ENCODE results near the gene DNAAF8.

The DNAAF8 gene

DNA sequence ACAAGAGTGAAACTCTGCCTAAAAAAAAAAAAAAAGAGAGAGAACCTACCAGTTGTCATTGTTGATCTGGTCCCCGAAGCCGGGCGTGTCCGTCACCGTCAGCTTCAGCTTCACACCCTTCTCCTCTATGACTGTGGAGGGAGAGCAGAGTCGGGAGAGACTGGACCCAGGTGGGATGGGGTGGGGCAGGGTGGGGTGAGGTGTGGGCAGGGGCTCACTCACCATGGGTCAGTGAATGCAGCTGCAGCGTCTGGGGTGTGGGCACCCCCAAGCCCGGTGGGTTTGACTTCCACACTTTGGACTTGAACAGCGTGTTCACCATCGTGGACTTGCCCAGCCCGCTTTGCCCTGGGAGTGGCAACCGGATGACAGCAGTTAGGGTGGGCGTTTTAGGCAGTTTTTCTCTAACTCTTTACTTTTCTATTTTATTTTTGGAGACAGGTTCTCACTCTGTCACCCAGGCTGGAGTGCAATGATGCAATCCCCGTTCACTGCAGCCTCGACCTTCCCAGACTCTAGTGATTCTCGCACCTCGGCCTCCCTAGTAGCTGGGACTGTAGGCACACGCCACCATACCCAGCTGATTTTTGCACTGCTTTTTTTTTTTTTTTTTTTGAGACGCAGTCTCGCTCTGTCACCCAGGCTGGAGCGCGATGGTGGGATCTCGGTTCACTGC lies 51.6 kb downstream of the DNAAF8 start:
- no peak for DNase-seq

DNA sequence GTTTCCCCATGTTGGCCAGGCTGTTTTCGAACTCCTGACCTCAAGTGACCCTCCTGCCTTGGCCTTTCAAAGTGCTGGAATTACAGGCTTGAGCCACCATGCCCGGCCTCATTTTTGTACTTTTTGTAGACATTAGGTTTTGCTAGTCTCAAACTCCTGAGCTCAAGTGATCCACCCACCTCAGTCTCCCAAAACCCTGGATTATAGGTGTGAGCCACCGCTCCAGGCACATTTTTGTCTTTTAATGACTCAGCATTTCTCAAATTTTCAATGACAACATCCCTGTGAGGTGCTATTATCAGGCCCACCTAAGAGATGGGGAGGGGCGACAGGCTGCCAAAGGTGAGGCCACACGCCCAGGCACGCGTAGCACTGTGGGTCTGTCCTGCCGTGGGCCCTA lies 52.7 kb downstream of the DNAAF8 start:
- DNase-seq: no peak

DNA sequence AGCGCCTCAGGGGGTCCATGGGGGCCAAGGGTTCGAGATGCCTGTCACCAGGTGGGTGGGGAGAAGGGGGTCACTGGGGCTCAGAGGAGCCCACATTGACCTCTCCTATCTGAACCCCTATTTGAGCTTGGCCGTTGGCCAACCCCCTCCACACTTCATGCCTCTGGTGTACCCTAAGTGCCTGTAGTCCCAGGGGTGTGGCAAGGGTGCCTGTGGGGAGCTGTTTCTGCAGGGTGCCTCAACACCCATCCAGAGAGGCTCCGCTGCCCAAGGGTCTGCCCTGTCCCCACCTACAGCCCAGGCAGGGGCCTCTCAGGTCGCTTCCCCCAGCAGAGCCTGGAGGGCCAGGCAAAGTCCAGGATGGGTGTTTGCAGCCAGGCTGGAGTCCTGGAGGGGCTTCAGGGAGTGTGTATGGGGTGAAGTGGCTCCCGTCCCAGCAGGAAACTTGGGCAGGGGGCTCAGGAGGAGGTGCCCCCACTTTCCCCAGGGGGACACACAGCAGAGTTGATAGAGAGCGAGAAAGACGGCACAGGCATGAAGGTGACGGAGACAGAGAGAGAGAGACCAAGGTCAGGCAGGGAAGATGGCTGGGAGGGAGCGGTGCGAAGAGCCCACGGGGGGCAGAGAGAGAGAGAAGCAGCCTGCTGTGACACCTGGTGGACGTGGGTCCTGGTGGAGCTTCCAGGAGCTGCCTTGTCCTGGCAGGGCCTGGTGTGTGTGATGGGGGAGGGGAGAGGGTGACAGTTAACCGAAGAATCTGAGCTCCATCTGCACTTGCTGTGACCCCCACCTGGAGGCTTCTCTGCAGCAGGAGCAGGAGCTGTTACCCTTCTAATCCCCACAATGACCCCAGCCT lies 53.5 kb downstream of the DNAAF8 start, which contains the start of gene SEPTIN12:
Gene SEPTIN12, minus strand, starts transcription at position 719 of the 856 bp plus-strand sequence. Its CDS starts 700 bp downstream, at position 19.
- no peak for DNase-seq

DNA sequence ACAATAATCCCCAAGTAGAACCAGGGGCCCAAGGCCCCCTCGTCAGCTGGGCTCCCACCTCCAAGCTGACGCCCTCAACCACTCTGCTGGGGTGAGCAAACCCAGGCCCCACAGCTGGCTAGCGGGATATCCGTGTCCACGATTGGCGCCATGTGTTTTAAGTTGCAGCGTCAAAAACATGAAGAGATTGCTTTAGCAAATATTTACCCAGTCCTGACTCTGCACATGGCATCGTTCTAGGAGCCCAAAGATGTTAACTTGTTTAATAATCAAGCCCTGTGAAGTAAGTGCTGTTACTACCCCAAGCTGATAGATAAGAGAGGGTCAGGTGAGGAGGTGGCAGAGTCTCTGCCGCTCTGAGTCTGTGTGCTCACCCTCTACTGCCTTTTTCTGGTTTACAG lies 54.2 kb downstream of the DNAAF8 start:
- DNase-seq: no peak

DNA sequence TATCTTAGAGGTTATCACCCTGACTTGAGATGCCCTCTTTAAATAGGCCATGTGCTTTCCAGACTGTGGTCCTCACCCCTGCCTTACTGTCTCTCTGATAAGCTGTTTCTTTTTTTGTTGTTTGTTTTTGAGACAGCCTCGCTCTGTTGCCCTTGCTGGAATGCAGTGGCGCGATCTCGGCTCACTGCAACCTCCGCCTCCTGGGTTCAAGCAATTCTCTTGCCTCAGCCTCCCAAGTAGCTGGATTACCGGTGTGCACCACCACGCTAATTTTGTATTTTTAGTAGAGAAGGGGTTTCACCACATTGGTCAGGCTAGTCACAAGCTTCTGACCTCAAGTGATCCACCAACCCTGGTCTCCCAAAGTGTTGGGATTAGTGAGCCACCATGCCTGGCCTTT lies 54.6 kb downstream of the DNAAF8 start:
- no peak for DNase-seq

DNA sequence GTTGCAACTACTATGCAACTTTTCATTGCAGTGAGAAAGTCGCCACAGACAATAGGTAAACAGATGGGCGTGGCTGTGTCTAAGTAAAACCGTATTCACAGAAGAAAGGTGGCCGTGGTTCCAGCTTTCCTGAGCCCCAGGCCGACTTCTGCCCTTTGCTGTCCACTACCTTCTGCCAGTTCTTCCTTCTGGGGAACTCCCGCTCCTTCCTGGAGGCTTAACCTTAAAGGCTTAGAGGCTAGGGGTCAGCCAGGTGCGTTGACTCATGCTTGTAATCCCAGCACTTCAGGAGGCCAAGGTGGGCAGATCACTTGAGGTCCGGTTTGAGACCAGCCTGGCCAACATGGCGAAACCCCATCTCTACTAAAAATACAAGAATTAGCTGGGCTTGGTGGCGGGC lies 55.9 kb downstream of the DNAAF8 start:
- no peak for DNase-seq

DNA sequence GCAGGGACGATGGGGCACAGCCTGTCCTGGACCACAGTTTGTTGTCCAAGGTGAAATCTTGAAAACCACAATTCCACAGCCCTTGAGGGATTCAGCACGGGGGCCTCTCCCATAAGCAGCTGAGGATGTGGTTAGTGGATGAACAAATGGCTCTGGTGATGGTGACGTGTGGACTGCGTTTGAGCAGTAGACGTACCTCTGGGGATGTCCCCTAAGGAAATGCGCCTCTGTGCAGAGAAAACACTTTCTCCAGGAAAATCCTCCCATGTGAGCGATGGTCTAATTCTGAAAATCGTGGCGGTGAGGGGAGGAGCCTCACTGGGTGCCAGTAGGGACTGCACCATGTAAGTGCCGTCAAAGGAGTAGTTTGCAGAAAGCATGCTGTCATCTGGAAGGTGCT lies 56.5 kb downstream of the DNAAF8 start:
- DNase-seq: no peak

DNA sequence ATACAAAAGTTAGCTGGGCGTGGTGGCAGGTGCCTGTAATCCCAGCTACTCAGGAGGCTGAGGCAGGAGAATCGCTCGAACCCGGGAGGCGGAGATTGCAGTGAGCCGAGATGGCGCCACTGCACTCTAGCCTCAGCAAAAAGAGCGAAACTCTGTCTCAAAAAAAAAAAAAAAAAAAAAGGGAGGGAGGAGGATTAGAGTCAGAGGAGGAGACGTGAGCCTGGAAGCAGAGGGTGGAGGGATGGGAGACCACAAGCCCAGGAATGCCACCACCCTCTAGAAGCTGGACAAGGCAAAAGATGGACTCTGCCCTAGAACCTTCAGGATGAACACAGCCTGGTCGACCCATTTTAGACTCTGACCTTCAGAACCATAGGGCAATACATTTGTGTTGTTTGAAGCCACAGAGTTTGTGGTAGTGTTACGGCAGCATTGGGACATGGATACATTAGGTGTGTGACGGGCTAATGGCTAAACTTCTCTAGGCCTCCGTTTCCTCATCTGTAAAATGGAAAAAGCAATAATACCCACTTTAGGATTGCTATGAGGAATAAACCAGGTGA lies 58.7 kb downstream of the DNAAF8 start:
- DNase-seq: no peak

DNA sequence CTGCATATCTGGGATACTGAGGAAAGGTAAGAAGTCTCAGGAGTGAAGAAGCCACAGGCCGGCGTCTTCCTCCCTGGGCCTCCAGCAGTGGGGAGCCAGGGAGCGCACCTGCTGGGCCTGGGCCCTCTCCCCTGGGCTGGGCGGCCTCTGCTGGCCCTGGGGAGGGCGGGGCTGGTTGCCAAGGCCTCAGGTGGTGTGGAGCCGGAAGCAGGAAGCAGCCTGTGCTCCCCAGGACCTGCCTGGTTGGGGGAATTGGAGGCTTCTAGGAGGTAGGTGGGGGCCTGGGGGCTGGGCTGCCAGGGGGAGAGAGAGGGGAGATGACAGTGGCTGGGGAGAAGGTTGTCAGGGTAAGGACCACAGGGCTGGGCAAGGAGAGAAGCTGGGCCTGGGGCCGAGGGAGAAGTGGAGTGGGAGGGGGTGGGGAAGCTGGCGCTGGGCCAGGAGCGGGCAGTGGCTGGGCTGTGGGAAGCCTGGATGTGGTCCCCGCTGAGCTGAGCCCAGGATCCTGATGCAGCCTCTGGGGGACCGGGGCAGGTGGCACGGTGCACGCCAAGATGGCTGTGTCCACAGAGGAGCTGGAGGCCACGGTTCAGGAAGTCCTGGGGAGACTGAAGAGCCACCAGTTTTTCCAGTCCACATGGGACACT lies 61.0 kb downstream of the DNAAF8 start, which contains the start of gene SMIM22:
Gene SMIM22, plus strand, starts transcription at position 189 of the 647 bp plus-strand sequence. Its CDS starts 366 bp downstream, at position 555.
- DNase-seq: no peak

DNA sequence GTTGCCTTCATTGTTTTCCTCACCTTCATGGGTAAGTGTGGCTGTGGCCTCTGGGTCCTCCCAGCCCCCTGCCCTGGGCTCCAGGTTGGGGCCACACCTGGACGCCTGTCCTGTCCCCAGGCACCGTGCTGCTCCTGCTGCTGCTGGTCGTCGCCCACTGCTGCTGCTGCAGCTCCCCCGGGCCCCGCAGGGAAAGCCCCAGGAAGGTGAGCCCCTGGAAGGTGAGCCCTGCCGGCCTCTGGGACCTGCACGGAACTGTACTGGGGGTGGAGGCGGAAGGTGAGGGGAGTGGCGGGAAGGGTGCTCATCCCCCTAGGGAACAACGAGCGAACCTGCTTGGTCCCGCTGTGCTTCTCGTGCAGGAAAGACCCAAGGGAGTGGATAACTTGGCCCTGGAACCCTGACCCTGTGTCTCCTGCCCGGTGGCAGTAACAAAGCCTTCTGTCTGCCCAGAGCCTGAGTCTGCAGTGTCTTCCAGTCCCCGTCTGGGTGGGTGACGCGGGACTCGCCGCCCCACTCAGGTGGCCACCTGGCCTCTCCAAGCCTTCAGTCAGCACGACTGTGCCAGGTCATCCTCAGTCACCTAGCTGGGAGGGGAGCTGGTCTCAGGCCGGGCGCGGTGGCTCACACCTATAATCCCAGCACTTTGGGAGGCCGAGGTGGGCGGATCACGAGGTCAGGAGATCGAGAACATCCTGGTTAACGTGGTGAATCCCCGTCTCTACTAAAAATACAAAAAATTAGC lies 61.7 kb downstream of the DNAAF8 start:
- DNase-seq: no peak

DNA sequence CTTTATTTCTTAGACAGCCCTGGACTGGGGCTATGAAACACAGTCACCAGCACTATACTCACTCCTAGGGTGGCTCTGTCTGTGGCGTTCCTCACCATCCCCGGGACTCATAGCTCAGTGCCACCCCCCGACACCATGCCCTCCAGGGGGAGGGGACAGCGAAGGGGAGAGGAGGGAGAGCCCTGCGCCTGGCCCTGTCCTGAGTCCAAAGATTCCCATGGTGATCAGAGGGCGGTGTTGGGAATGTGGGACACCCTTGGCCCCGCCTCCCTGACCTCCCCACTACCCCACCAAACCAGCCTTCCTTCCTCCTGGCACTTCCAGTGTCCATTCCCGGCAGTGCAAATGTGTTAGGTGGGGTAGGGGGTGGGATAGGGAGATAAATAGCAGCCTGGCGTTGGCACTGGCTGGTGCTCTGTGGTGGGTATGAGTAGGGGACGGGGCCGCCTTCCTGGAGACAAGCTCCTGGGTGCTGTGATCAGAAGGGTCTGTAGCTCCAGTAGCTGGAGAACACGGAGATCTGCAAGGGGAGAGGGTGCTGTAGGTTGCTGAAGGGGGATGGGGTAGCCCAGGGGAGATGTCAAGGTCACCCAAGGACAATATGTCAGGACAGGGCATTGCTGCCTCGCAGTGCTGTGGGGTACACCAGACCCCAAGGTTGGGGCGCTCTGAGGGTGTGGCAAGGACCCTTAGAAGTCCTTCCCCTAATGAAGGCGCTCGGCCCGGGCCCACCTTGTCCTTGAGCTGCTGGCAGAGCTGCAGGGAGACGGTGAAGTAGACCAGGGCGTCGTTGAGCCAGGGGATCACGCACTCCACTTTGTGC lies 62.9 kb downstream of the DNAAF8 start:
- no peak for DNase-seq

DNA sequence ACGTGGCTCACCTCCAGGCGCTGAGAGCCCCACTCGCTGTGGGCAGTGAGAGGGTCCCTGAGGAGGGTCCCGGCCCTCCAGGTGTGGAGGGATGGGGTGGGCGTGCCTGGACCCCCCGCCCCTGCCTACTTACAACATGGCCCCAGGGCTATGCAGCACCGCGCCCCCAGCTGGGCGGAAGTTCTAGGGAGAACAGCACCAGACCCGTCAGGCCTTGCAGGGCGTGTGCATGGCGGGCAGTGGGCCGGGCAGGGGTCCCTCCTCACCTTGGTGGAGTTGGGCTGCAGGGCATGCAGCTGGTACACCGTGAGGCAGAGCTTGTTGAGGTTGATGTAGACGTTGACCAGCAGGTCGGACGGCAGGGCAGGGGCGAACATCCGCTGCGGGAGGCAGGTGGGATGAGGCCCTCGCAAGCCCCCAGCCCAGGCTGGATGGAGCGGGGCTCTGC lies 63.5 kb downstream of the DNAAF8 start:
- DNase-seq: no peak

DNA sequence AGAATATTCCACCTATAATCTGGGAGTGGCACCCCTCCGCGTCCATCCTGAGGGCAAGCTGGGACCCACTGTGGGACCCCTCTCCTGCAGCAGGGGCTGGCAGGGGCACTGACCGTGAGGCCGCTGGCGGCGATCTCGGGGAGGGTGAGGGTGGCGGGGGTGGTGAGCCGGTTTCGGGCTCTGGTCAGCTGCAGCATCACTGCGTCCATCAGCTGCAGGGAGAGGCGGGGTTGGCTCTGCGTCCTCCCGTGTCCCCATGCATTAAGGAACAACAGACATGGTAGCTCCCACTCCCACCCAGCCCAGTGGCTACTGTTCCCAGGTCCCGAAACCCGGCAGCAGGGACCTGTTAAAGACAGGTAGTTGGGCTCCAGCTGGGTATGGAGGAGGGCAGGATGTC lies 64.1 kb downstream of the DNAAF8 start:
- no peak for DNase-seq

All from CD4-positive, alpha-beta T cell treated with Interleukin-21 for 1 hour (primary cell).